ENCODE results near the gene PLCB3. TPM values are rescaled to one million over a fixed set of nuclear protein-coding genes. Genes with fewer than 3 reads are reported as not detected.

Gene PLCB3
- total and polyA plus RNA-seq, 4 experiments from 2014 or later = 0.71 to 11.9 (median 10.8) TPM; not detected in 1

DNA sequence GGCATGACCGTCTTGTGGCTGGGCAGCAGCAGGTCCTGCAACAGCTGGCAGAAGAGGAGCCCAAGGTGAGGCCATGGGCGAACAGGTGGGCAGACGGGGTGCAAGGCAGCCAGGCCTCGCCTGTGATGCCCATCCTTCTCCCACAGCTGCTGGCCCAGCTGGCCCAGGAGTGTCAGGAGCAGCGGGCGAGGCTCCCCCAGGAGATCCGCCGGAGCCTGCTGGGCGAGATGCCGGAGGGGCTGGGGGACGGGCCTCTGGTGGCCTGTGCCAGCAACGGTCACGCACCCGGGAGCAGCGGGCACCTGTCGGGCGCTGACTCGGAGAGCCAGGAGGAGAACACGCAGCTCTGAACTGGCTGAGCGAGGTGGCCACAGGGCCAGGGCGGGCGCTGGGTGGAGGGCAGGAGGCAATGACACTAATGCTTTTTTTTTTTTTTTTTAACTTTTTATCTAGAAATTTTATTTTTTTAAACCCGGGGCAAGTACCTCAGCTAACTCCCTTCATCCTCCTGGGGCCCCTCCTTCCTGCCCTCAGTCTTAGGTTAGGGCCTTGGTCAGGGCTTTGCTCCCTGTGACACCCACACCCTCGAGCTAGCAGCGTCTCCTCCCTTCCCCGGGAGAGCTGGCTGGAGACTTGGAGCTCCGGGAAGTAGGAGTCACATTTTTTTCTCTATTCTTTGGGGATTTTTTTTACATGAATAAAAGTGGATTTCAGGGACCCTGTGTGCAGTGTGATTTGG is 16.0 kb downstream of the PLCB3 start:
- H3K4me3 Mint-ChIP-seq = peak overlapping the region in 2 of 8 donors; percentile 44 to 59
- H3K27ac Mint-ChIP-seq = peak overlapping the region in 5 of 7 donors; percentile 61 to 100 (median 86)
- peaks cover 9 to 36% (median 19%) of the 10 kb centered on the region in 4 donors for H3K4me1 Mint-ChIP-seq
- H3K27me3 ChIP-seq (ENCODE audit: insufficient read depth, low read length) = no peaks in the 10 kb centered on the region
- no peaks in the 10 kb centered on the region for H3K36me3 ChIP-seq (ENCODE audit: insufficient read depth, low read length)
- ChIA-PET POLR2A (ENCODE audit: partially characterized antibody) (interaction anchor here (0.6 to 6.9 kb wide), 7 partner anchors 13 to 82 kb away, joined by 3 to 289 read pairs (median 128); partner anchors contain the start of genes BAD, CATSPERZ, ESRRA and FERMT3), CTCF (ENCODE audit: partially characterized antibody) (interaction anchor here (0.8 to 6.5 kb wide), 6 partner anchors 14 to 61 kb away, joined by 3 to 92 read pairs (median 25); partner anchors contain the start of genes CATSPERZ, ESRRA, FERMT3 and FKBP2)
- no peak overlapping the region for H3K4me3 ChIP-seq (ENCODE audit: low read length in 2 of 2)
- no peaks in the 10 kb centered on the region for H3K9me3 ChIP-seq (ENCODE audit: control insufficient read depth in 1 of 2, low read length in 2 of 2)
- peaks cover 0 to 4% of the 10 kb centered on the region in 2 donors for H3K27me3 Mint-ChIP-seq
- intact Hi-C loops (cut with micrococcal nuclease) = no loop called here
- H3K36me3 Mint-ChIP-seq = peaks cover 0 to 22% of the 10 kb centered on the region in 2 donors
- peaks cover 0 to 13% (median 0%) of the 10 kb centered on the region in 8 donors for H3K9me3 Mint-ChIP-seq
- H3K4me1 ChIP-seq (ENCODE audit: insufficient read depth, low read length) = peaks cover 20% of the 10 kb centered on the region
- no peak for DNase-seq
- H3K27ac ChIP-seq (ENCODE audit: low read depth, low read length) = peak overlapping the region; percentile 93

- intact Hi-C loops (cut with micrococcal nuclease) = no loop called here
- peak overlapping the region; percentile 92 to 100 (median 96) for H3K4me3 Mint-ChIP-seq
Observed at GRCh38 chr11:64268025-64268892, 16.9 kb downstream of the PLCB3 start.

GRCh38 chr11:64268893-64269539 is 17.7 kb downstream of the PLCB3 start:
- intact Hi-C loops (cut with micrococcal nuclease) = loop anchor here (1.0 kb wide), 3 partner anchors 18 to 65 kb away; partner anchors contain the start of gene PLCB3
- POLR2A ChIA-PET (ENCODE audit: partially characterized antibody) = interaction anchor here (0.7 to 6.9 kb wide), 24 partner anchors 8 to 1428 kb away, joined by 3 to 289 read pairs (median 6); partner anchors contain the start of genes BAD, CATSPERZ, CCDC88B and COX8A
- Histone ChIP-seq H3K4me3 (ENCODE audit: low read length in 2 of 2) (peak overlapping the region; percentile 93 to 98), H3K27ac (ENCODE audit: low read depth, low read length) (peak overlapping the region; percentile 93), H3K27me3 (ENCODE audit: insufficient read depth, low read length) (no peaks in the 10 kb centered on the region), H3K36me3 (ENCODE audit: insufficient read depth, low read length) (no peaks in the 10 kb centered on the region), H3K9me3 (ENCODE audit: control insufficient read depth in 1 of 2, low read length in 2 of 2) (no peaks in the 10 kb centered on the region), H3K4me1 (ENCODE audit: insufficient read depth, low read length) (peaks cover 20% of the 10 kb centered on the region)
- peak overlapping the region; percentile 92 to 100 (median 96) for H3K4me3 Mint-ChIP-seq
- DNase-seq = peak in 1 of 5 donors; percentile 37
- peak overlapping the region; percentile 95 to 100 (median 98) for H3K27ac Mint-ChIP-seq
- H3K4me1 Mint-ChIP-seq = peaks cover 9 to 36% (median 19%) of the 10 kb centered on the region in 4 donors
- H3K9me3 Mint-ChIP-seq = peaks cover 0 to 13% (median 0%) of the 10 kb centered on the region in 8 donors
- H3K27me3 Mint-ChIP-seq = peaks cover 0 to 4% of the 10 kb centered on the region in 2 donors
- CTCF ChIA-PET (ENCODE audit: partially characterized antibody) = interaction anchor here (1.0 to 6.5 kb wide), 7 partner anchors 14 to 63 kb away, joined by 3 to 92 read pairs (median 7); partner anchors contain the start of genes BAD, CATSPERZ, ESRRA and FERMT3
- peaks cover 0 to 20% of the 10 kb centered on the region in 2 donors for H3K36me3 Mint-ChIP-seq

More at GRCh38 chr11:64268025-64268892, 16.9 kb downstream of the PLCB3 start:
- Mint-ChIP-seq H3K27me3 (peaks cover 0 to 4% of the 10 kb centered on the region in 2 donors), H3K27ac (peak overlapping the region; percentile 95 to 100 (median 98)), H3K9me3 (peaks cover 0 to 13% (median 0%) of the 10 kb centered on the region in 8 donors), H3K36me3 (peaks cover 0 to 20% of the 10 kb centered on the region in 2 donors), H3K4me1 (peaks cover 9 to 36% (median 19%) of the 10 kb centered on the region in 4 donors)
- POLR2A ChIA-PET (ENCODE audit: partially characterized antibody) = interaction anchor here (0.7 to 6.9 kb wide), 19 partner anchors 10 to 598 kb away, joined by 3 to 289 read pairs (median 6); partner anchors contain the start of genes BAD, CATSPERZ, CCDC88B and COX8A
- H3K4me3 ChIP-seq (ENCODE audit: low read length in 2 of 2) = peak overlapping the region; percentile 93 to 98
- CTCF ChIA-PET (ENCODE audit: partially characterized antibody) = interaction anchor here (0.8 to 6.5 kb wide), 9 partner anchors 13 to 62 kb away, joined by 3 to 92 read pairs (median 7); partner anchors contain the start of genes BAD, CATSPERZ, ESRRA and FERMT3
- DNase-seq = no peak
- no peaks in the 10 kb centered on the region for H3K36me3 ChIP-seq (ENCODE audit: insufficient read depth, low read length)
- H3K27me3 ChIP-seq (ENCODE audit: insufficient read depth, low read length) = no peaks in the 10 kb centered on the region
- peak overlapping the region; percentile 93 for H3K27ac ChIP-seq (ENCODE audit: low read depth, low read length)
- H3K9me3 ChIP-seq (ENCODE audit: control insufficient read depth in 1 of 2, low read length in 2 of 2) = no peaks in the 10 kb centered on the region
- H3K4me1 ChIP-seq (ENCODE audit: insufficient read depth, low read length) = peaks cover 20% of the 10 kb centered on the region

- H3K9me3 Mint-ChIP-seq = peaks cover 0 to 13% (median 0%) of the 10 kb centered on the region in 8 donors
- H3K36me3 ChIP-seq (ENCODE audit: insufficient read depth, low read length) = no peaks in the 10 kb centered on the region
- H3K36me3 Mint-ChIP-seq = peaks cover 0 to 20% of the 10 kb centered on the region in 2 donors
- peaks cover 0 to 4% of the 10 kb centered on the region in 2 donors for H3K27me3 Mint-ChIP-seq
- H3K4me3 Mint-ChIP-seq = peak overlapping the region; percentile 93 to 100 (median 96)
- H3K27ac Mint-ChIP-seq = peak overlapping the region; percentile 98 to 100 (median 99)
- H3K27ac ChIP-seq (ENCODE audit: low read depth, low read length) = peak overlapping the region; percentile 93
- ChIA-PET POLR2A (ENCODE audit: partially characterized antibody) (interaction anchor here (0.6 to 6.9 kb wide), 35 partner anchors 8 to 1679 kb away, joined by 3 to 289 read pairs (median 5); partner anchors contain the start of genes BAD, CATSPERZ, CCDC88B and COX8A), CTCF (ENCODE audit: partially characterized antibody) (interaction anchor here (0.7 to 6.5 kb wide), 8 partner anchors 12 to 64 kb away, joined by 3 to 92 read pairs (median 5); partner anchors contain the start of genes BAD, CATSPERZ, ESRRA and FERMT3)
- H3K4me1 ChIP-seq (ENCODE audit: insufficient read depth, low read length) = peaks cover 20% of the 10 kb centered on the region
- peak; percentile 98 for DNase-seq
- no peaks in the 10 kb centered on the region for H3K27me3 ChIP-seq (ENCODE audit: insufficient read depth, low read length)
- peak overlapping the region; percentile 93 to 98 for H3K4me3 ChIP-seq (ENCODE audit: low read length in 2 of 2)
- intact Hi-C loops (cut with micrococcal nuclease) = loop anchor here (1.0 kb wide), 9 partner anchors 16 to 84 kb away; partner anchors contain the start of genes DNAJC4, ESRRA, FKBP2 and GPR137
- H3K4me1 Mint-ChIP-seq = peaks cover 9 to 36% (median 19%) of the 10 kb centered on the region in 4 donors
- no peaks in the 10 kb centered on the region for H3K9me3 ChIP-seq (ENCODE audit: control insufficient read depth in 1 of 2, low read length in 2 of 2)
Observed at GRCh38 chr11:64269540-64270220, 18.4 kb downstream of the PLCB3 start.

DNA sequence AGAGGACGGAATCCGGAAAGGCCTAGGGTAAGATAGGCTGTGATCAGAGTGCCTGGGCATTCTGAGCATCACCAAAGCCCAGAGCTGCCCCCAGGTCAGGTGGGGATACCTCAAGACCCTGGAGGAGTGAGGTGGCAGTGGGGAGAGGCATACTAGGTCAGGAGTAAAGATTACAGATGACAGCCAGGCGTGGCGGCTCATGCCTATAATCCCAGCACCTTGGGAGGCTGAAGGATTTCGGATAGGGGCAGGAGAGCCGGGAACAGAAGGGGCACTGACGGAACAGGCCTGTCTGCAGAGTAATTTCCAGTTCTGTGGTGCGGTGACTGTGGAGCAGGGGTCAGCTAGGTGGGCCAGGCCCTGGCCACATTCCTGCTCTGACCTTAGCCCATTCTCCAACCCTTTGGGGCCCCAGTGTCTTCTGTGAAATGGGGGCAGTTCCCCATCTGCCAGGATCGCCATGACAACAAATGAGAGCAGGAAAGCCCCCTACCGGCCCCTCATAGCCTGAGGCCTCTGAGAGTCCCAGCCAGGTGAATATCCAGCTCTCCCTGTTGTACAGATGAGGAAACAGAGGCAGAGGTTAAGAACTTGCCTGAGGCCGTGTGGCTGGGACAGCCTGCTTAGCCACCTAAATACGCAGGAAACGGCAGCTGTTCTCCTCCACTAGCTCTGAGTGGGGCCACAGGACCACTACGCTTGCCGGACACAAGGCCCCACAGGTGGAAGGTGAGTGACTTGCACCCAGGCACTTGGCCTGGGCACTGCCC is 23.9 kb downstream of the PLCB3 start:
- ChIA-PET CTCF (ENCODE audit: partially characterized antibody) (no interaction called here), POLR2A (ENCODE audit: partially characterized antibody) (interaction anchor here (2.5 kb wide), 1 partner anchor 68 kb away, joined by 9 read pairs; the partner anchor contains the start of gene FERMT3)
- no peak for DNase-seq
- peaks cover 0 to 12% (median 0%) of the 10 kb centered on the region in 8 donors for H3K9me3 Mint-ChIP-seq
- no peak overlapping the region for H3K27ac ChIP-seq (ENCODE audit: low read depth, low read length)
- H3K27me3 ChIP-seq (ENCODE audit: insufficient read depth, low read length) = no peaks in the 10 kb centered on the region
- H3K27me3 Mint-ChIP-seq = peaks cover 0 to 1% of the 10 kb centered on the region in 2 donors
- H3K9me3 ChIP-seq (ENCODE audit: control insufficient read depth in 1 of 2, low read length in 2 of 2) = no peaks in the 10 kb centered on the region
- peak overlapping the region in 1 of 7 donors; percentile 15 for H3K27ac Mint-ChIP-seq
- H3K36me3 ChIP-seq (ENCODE audit: insufficient read depth, low read length) = peaks cover 9% of the 10 kb centered on the region
- peaks cover 0 to 22% of the 10 kb centered on the region in 2 donors for H3K36me3 Mint-ChIP-seq
- peaks cover 6% of the 10 kb centered on the region for H3K4me1 ChIP-seq (ENCODE audit: insufficient read depth, low read length)
- peaks cover 5 to 14% (median 6%) of the 10 kb centered on the region in 4 donors for H3K4me1 Mint-ChIP-seq
- intact Hi-C loops (cut with micrococcal nuclease) = no loop called here
- no peak overlapping the region for H3K4me3 Mint-ChIP-seq
- no peak overlapping the region for H3K4me3 ChIP-seq (ENCODE audit: low read length in 2 of 2)

Measured in CD4-positive, alpha-beta memory T cell (primary cell).